HEK293 (cell line): ENCODE data around the gene SLC22A12.

Source experiments
- CTCF ChIA-PET: fragments of 350-600 bp; formaldehyde crosslinking; extraction: SDS; loops from one replicate; lab custom pipeline; 2021; ENCODE audit warnings: antibody characterized with exemption; lab: Yijun Ruan, JAX
- POLR2A ChIA-PET: fragments of 300-600 bp; formaldehyde crosslinking; extraction: SDS; loops from one replicate; lab custom pipeline; 2020; ENCODE audit warnings: antibody characterized with exemption, inconsistent platforms; lab: Yijun Ruan, JAX
- H3K27ac ChIP-seq: fragments of 200-500 bp; sonication (Bioruptor generic); 2 replicates; pipeline ENCODE4 v1.5.1; 2014; ENCODE audit warnings: low read depth, low read length, control low read depth, inconsistent platforms; ENCODE audit errors: extremely low read depth
- H3K36me3 ChIP-seq, 2 experiments: fragments of 200-500 bp in 1 of 2; sonication (Bioruptor generic) in 1 of 2; 1 replicate in 1 of 2; 2 replicates in 1 of 2; pipeline ENCODE4 v1.5.1; 2014 to 2017; ENCODE audit warnings: inconsistent platforms in 2 of 2, low read length in 2 of 2; ENCODE audit not compliant: control insufficient read depth in 2 of 2, insufficient read depth in 1 of 2
- H3K4me1 ChIP-seq: fragments of 200-500 bp; sonication (Bioruptor generic); 2 replicates; pipeline ENCODE4 v1.5.1; 2014; ENCODE audit warnings: mild to moderate bottlenecking, low read length, inconsistent platforms; ENCODE audit not compliant: control insufficient read depth, insufficient read depth
- H3K4me3 ChIP-seq: 2 replicates; pipeline ENCODE4 v1.5.1; 2011; ENCODE audit warnings: low read depth, mild to moderate bottlenecking, control low read depth, low read length, moderate library complexity
- H3K9me3 ChIP-seq: fragments of 200-500 bp; sonication (Bioruptor generic); 2 replicates; pipeline ENCODE4 v1.5.1; 2014; ENCODE audit warnings: low read depth, low read length, inconsistent platforms; ENCODE audit not compliant: control insufficient read depth, insufficient read depth
- MEIS1 ChIP-seq: sonication (generic); formaldehyde crosslinking; IDR thresholded peaks from 2 replicates; pipeline ENCODE4 v1.8.1; 2022; ENCODE audit warnings: missing genetic modification reagents, mild to moderate bottlenecking, borderline replicate concordance
- TRIM28 ChIP-seq: IDR thresholded peaks from 2 replicates; pipeline ENCODE4 v1.6.1; 2011; ENCODE audit warnings: low read length, control low read depth, borderline replicate concordance
- ZBTB10 ChIP-seq: fragments of 450-650 bp; formaldehyde crosslinking; IDR thresholded peaks from 2 replicates; pipeline ENCODE4 v1.5.1; 2016; ENCODE audit warnings: missing biosample characterization, missing genetic modification characterization
- ZNF112 ChIP-seq: fragments of 450-650 bp; formaldehyde crosslinking; IDR thresholded peaks from 2 replicates; pipeline ENCODE4 v1.5.0; 2017; ENCODE audit warnings: missing biosample characterization, missing genetic modification characterization
- ZNF121 ChIP-seq: fragments of 450-650 bp; formaldehyde crosslinking; IDR thresholded peaks from 2 replicates; pipeline ENCODE4 v1.5.1; 2016; ENCODE audit warnings: missing biosample characterization, missing genetic modification characterization
- ZNF292 ChIP-seq: fragments of 450-650 bp; formaldehyde crosslinking; IDR thresholded peaks from 2 replicates; pipeline ENCODE4 v1.5.1; 2016; ENCODE audit warnings: low read depth, missing biosample characterization, missing genetic modification characterization, borderline replicate concordance
- ZNF311 ChIP-seq: fragments of 450-650 bp; formaldehyde crosslinking; IDR thresholded peaks from 2 replicates; pipeline ENCODE4 v1.5.1; 2017; ENCODE audit warnings: missing biosample characterization, missing genetic modification characterization, borderline replicate concordance
- ZNF423 ChIP-seq: fragments of 450-650 bp; formaldehyde crosslinking; IDR thresholded peaks from 2 replicates; pipeline ENCODE4 v1.5.1; 2016; ENCODE audit warnings: missing biosample characterization, missing genetic modification characterization
- ZNF449 ChIP-seq: fragments of 450-650 bp; formaldehyde crosslinking; IDR thresholded peaks from 2 replicates; pipeline ENCODE4 v1.5.1; 2017; ENCODE audit warnings: missing biosample characterization, mild to moderate bottlenecking, missing genetic modification characterization, moderate library complexity
- ZNF561 ChIP-seq: fragments of 450-650 bp; IDR thresholded peaks from 2 replicates; pipeline ENCODE4 v1.5.1; 2018; ENCODE audit warnings: missing biosample characterization, missing genetic modification characterization, borderline replicate concordance
- ZNF621 ChIP-seq: fragments of 450-650 bp; formaldehyde crosslinking; IDR thresholded peaks from 2 replicates; pipeline ENCODE4 v1.5.1; 2017; ENCODE audit warnings: missing biosample characterization, missing genetic modification characterization
- ZNF629 ChIP-seq: fragments of 450-650 bp; formaldehyde crosslinking; IDR thresholded peaks from 2 replicates; pipeline ENCODE4 v1.5.1; 2017; ENCODE audit warnings: missing biosample characterization, missing genetic modification characterization
- ZNF658 ChIP-seq: fragments of 450-650 bp; formaldehyde crosslinking; IDR thresholded peaks from 2 replicates; pipeline ENCODE4; 2016; ENCODE audit warnings: missing biosample characterization, missing genetic modification characterization
- ZNF677 ChIP-seq: fragments of 450-650 bp; IDR thresholded peaks from 2 replicates; pipeline ENCODE4 v1.5.0; 2018; ENCODE audit warnings: missing biosample characterization, mild to moderate bottlenecking, missing genetic modification characterization, moderate library complexity
- ZNF785 ChIP-seq: fragments of 450-650 bp; formaldehyde crosslinking; IDR thresholded peaks from 2 replicates; pipeline ENCODE4 v1.5.1; 2016; ENCODE audit warnings: missing biosample characterization, missing genetic modification characterization
- TF ChIP-seq, protein P1 (sequence below): fragments of 450-650 bp; formaldehyde crosslinking; IDR thresholded peaks from 2 replicates; pipeline ENCODE4 v1.5.1; 2016; ENCODE audit warnings: missing biosample characterization, missing genetic modification characterization, borderline replicate concordance
- TF ChIP-seq, protein P2 (sequence below): fragments of 450-650 bp; formaldehyde crosslinking; IDR thresholded peaks from 2 replicates; pipeline ENCODE4 v1.5.1; 2016; ENCODE audit warnings: missing biosample characterization, missing genetic modification characterization
- TF ChIP-seq, protein P3 (sequence below): fragments of 450-650 bp; formaldehyde crosslinking; IDR thresholded peaks from 2 replicates; pipeline ENCODE4 v1.5.1; 2016; ENCODE audit warnings: missing biosample characterization, missing genetic modification characterization

Gene SLC22A12

DNA sequence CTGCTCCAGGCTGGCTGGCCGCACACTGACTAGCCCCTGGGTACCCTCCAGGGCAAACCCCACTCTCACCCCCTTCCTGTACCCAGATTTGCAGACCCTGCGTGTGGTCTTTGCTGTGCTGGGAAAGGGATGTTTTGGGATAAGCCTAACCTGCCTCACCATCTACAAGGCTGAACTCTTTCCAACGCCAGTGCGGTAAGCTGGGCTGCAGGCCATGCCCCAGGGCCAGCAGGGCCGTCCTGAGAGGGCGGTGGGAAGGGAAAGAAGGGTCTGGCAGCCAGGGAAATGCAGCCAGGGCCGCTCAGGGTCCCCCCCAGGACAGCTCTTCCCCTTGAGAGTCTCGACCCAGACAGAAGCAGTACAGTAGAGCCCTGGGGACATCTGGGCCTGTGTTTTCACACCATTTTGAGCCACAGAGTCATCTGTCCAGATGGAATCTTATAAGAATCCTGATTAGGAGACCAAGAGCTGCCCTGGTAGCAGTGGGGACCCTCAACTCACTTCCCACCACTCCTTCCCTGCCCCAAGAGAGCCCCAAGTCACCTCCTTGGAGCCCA is 22.4 kb upstream of the SLC22A12 start:
- Histone ChIP-seq H3K4me1 (no peaks in the 10 kb centered on the region), H3K27ac (no peak overlapping the region), H3K9me3 (no peaks in the 10 kb centered on the region), H3K36me3 (no peaks in the 10 kb centered on the region), H3K4me3 (no peak overlapping the region)
- POLR2A ChIA-PET = no interaction called here
- TF ChIP-seq ZNF629 = no peak
- CTCF ChIA-PET = no interaction called here

DNA sequence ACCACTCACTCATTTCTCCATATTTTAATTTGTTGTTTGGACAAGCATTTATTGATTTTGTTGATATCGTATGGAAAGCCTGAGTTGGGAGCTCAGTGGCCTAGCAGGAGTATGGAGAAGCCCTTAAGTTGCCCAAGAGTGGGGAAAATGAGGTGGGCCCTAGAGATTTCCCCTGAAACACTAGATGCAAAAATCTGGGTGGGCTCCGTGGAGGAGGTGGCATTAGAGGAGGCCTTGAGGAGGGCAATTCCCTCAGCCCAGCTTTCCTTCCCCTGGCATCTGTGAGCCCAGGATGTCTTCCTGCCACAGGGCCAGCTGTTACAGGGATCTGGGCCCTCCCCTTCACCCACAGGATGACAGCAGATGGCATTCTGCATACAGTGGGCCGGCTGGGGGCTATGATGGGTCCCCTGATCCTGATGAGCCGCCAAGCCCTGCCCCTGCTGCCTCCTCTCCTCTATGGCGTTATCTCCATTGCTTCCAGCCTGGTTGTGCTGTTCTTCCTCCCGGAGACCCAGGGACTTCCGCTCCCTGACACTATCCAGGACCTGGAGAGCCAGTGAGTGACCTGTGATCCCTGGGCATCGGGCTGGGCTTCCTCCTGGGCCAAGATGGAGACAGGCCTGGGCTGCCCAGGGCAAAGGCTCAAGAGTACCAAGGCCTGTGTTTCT is 21.6 kb upstream of the SLC22A12 start:
- ChIA-PET POLR2A (no interaction called here), CTCF (no interaction called here)
- H3K27ac ChIP-seq = no peak overlapping the region
- TF ChIP-seq ZNF311 (tag by site-specific recombination) (no peak), ZNF423 (tag by site-specific recombination) (no peak), ZNF112 (tag by site-specific recombination) (no peak), ZNF677 (tag by site-specific recombination) (no peak), ZNF621 (no peak), ZNF292 (no peak), TRIM28 (no peak), ZNF658 (no peak), ZNF449 (tag by site-specific recombination) (no peak), ZNF121 (tag by site-specific recombination) (no peak), ZNF561 (tag by site-specific recombination) (no peak), MEIS1 (CRISPR knock-in tag) (no peak), ZNF785 (no peak), ZBTB10 (tag by site-specific recombination) (no peak)
- TF ChIP-seq, protein P1, sequence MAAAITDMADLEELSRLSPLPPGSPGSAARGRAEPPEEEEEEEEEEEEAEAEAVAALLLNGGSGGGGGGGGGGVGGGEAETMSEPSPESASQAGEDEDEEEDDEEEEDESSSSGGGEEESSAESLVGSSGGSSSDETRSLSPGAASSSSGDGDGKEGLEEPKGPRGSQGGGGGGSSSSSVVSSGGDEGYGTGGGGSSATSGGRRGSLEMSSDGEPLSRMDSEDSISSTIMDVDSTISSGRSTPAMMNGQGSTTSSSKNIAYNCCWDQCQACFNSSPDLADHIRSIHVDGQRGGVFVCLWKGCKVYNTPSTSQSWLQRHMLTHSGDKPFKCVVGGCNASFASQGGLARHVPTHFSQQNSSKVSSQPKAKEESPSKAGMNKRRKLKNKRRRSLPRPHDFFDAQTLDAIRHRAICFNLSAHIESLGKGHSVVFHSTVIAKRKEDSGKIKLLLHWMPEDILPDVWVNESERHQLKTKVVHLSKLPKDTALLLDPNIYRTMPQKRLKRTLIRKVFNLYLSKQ (tag by site-specific recombination) = no peak
- TF ChIP-seq, protein P2, sequence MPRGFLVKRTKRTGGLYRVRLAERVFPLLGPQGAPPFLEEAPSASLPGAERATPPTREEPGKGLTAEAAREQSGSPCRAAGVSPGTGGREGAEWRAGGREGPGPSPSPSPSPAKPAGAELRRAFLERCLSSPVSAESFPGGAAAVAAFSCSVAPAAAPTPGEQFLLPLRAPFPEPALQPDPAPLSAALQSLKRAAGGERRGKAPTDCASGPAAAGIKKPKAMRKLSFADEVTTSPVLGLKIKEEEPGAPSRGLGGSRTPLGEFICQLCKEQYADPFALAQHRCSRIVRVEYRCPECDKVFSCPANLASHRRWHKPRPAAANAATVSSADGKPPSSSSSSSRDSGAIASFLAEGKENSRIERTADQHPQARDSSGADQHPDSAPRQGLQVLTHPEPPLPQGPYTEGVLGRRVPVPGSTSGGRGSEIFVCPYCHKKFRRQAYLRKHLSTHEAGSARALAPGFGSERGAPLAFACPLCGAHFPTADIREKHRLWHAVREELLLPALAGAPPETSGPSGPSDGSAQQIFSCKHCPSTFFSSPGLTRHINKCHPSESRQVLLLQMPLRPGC (tag by site-specific recombination) = no peak
- TF ChIP-seq, protein P3, sequence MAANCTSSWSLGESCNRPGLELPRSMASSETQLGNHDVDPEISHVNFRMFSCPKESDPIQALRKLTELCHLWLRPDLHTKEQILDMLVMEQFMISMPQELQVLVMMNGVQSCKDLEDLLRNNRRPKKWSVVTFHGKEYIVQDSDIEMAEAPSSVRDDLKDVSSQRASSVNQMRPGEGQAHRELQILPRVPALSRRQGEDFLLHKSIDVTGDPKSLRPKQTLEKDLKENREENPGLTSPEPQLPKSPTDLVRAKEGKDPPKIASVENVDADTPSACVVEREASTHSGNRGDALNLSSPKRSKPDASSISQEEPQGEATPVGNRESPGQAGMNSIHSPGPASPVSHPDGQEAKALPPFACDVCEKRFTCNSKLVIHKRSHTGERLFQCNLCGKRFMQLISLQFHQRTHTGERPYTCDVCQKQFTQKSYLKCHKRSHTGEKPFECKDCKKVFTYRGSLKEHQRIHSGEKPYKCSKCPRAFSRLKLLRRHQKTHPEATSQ (tag by site-specific recombination) = no peak
- H3K4me3 ChIP-seq = no peak overlapping the region
- no peaks in the 10 kb centered on the region for H3K4me1 ChIP-seq
- H3K9me3 ChIP-seq = no peaks in the 10 kb centered on the region
- H3K36me3 ChIP-seq = no peaks in the 10 kb centered on the region
